ENCODE data around the gene DIS3L2. TPM values are rescaled to one million over a fixed set of nuclear protein-coding genes. Genes with fewer than 3 reads are reported as not detected.

DIS3L2 gene
- total RNA-seq, 1 donor from 2014 or later, result 18.6 TPM

- intact Hi-C loops (cut with DNase I), result loop anchor here (5.0 kb wide), 1 partner anchor 400 kb away; no protein-coding TSS in a partner anchor
These were observed 34.5 kb upstream of the DIS3L2 start for GRCh38 chr2:231926761-231927565.

GRCh38 chr2:231927566-231927890 is 34.0 kb upstream of the DIS3L2 start:
- intact Hi-C loops (cut with DNase I), result loop anchor here (5.0 kb wide), 1 partner anchor 400 kb away; no protein-coding TSS in a partner anchor
- no peak for DNase-seq (ENCODE audit: low spot score)

More at GRCh38 chr2:231926761-231927565, 34.5 kb upstream of the DIS3L2 start:
- peak; percentile 71 for DNase-seq (ENCODE audit: low spot score)

- DNase-seq (ENCODE audit: low spot score), result peak; percentile 72
- intact Hi-C loops (cut with DNase I), result loop anchor here (5.0 kb wide), 1 partner anchor 399 kb away; no protein-coding TSS in a partner anchor
These were observed 33.0 kb upstream of the DIS3L2 start for GRCh38 chr2:231928481-231928880.

- DNase-seq (ENCODE audit: low spot score), result peak; percentile 35
- intact Hi-C loops (cut with DNase I), result loop anchor here (5.0 kb wide), 1 partner anchor 398 kb away; no protein-coding TSS in a partner anchor
These were observed 32.4 kb upstream of the DIS3L2 start for GRCh38 chr2:231928901-231929725.

- DNase-seq (ENCODE audit: low spot score), result peak; percentile 72
- intact Hi-C loops (cut with DNase I), result loop anchor here (5.0 kb wide), 1 partner anchor 397 kb away; no protein-coding TSS in a partner anchor
These were observed 31.4 kb upstream of the DIS3L2 start for GRCh38 chr2:231929961-231930592.

- peak; percentile 62 for DNase-seq (ENCODE audit: low spot score)
- intact Hi-C loops (cut with DNase I), result no loop called here
These were observed 30.8 kb upstream of the DIS3L2 start for GRCh38 chr2:231930593-231931281.

- peak; percentile 60 for DNase-seq (ENCODE audit: low spot score)
- intact Hi-C loops (cut with DNase I), result no loop called here
These were observed 30.0 kb upstream of the DIS3L2 start for GRCh38 chr2:231931481-231931915.

GRCh38 chr2:231932711-231932970 is 28.9 kb upstream of the DIS3L2 start:
- intact Hi-C loops (cut with DNase I), result no loop called here
- peak; percentile 44 for DNase-seq (ENCODE audit: low spot score)

- intact Hi-C loops (cut with DNase I), result no loop called here
- DNase-seq (ENCODE audit: low spot score), result no peak
These were observed 28.3 kb upstream of the DIS3L2 start for GRCh38 chr2:231932985-231933915.

GRCh38 chr2:231933916-231934401 is 27.6 kb upstream of the DIS3L2 start:
- no peak for DNase-seq (ENCODE audit: low spot score)
- intact Hi-C loops (cut with DNase I), result no loop called here

- no peak for DNase-seq (ENCODE audit: low spot score)
- intact Hi-C loops (cut with DNase I), result no loop called here
These were observed 26.9 kb upstream of the DIS3L2 start for GRCh38 chr2:231934441-231935206.

GRCh38 chr2:231935207-231935524 is 26.3 kb upstream of the DIS3L2 start:
- DNase-seq (ENCODE audit: low spot score), result no peak
- intact Hi-C loops (cut with DNase I), result no loop called here

- intact Hi-C loops (cut with DNase I), result no loop called here
- DNase-seq (ENCODE audit: low spot score), result no peak
These were observed 25.7 kb upstream of the DIS3L2 start for GRCh38 chr2:231935815-231936214.

GRCh38 chr2:231936491-231936890 is 25.0 kb upstream of the DIS3L2 start:
- no peak for DNase-seq (ENCODE audit: low spot score)
- intact Hi-C loops (cut with DNase I), result no loop called here

GRCh38 chr2:231937057-231937456 is 24.5 kb upstream of the DIS3L2 start:
- peak; percentile 39 for DNase-seq (ENCODE audit: low spot score)
- intact Hi-C loops (cut with DNase I), result no loop called here

- intact Hi-C loops (cut with DNase I), result no loop called here
- no peak for DNase-seq (ENCODE audit: low spot score)
These were observed 22.5 kb upstream of the DIS3L2 start for GRCh38 chr2:231939022-231939421.

GRCh38 chr2:231940795-231941194 is 20.7 kb upstream of the DIS3L2 start:
- no peak for DNase-seq (ENCODE audit: low spot score)
- intact Hi-C loops (cut with DNase I), result no loop called here

- intact Hi-C loops (cut with DNase I), result no loop called here
These were observed 19.8 kb upstream of the DIS3L2 start for GRCh38 chr2:231941673-231942072.

More at GRCh38 chr2:231941673-231942072, 19.8 kb upstream of the DIS3L2 start:
- peak; percentile 33 for DNase-seq (ENCODE audit: low spot score)

All from cardiac septum (tissue), 1 donor.